Activated CD4-positive, alpha-beta T cell treated with anti-CD3 and anti-CD28 coated beads, Interleukin-2, amount 50 U/mL, for 16 hours (primary cell): Measurements from ENCODE around the gene CFAP119.

Source experiments
- DNase-seq: peaks from one replicate; pipeline ENCODE4 v3.0.0-alpha.2; 2020

CFAP119 gene

DNA sequence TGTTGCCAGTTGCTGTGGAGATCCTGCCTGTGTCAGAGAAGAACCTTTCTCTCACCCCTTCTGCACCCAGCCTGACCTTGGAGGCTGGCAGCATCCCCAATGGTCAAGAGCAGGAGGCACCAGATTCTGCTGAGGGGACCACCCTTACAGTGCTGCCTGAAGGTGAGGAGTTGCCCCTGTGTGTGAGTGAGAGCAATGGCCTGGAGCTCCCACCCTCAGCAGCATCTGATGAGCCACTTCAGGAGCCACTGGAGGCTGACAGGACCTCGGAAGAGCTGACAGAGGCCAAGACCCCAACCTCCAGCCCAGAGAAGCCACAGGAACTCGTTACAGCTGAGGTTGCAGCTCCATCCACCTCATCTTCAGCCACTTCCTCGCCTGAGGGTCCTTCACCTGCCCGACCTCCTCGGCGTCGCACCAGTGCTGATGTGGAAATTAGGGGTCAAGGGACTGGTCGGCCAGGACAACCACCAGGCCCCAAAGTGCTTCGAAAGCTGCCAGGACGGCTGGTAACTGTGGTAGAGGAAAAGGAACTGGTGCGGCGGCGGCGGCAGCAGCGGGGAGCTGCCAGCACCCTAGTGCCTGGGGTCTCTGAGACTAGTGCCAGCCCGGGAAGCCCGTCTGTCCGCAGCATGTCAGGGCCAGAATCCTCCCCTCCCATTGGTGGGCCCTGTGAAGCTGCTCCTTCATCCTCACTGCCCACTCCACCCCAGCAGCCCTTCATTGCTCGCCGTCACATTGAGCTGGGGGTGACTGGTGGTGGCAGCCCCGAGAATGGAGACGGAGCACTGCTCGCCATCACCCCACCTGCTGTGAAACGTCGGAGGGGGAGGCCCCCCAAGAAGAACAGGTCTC is 23.8 kb downstream of the CFAP119 start:
- no peak for DNase-seq

- DNase-seq, result no peak
Observed at GRCh38 chr16:30736995-30737793, 24.7 kb downstream of the CFAP119 start.

DNA sequence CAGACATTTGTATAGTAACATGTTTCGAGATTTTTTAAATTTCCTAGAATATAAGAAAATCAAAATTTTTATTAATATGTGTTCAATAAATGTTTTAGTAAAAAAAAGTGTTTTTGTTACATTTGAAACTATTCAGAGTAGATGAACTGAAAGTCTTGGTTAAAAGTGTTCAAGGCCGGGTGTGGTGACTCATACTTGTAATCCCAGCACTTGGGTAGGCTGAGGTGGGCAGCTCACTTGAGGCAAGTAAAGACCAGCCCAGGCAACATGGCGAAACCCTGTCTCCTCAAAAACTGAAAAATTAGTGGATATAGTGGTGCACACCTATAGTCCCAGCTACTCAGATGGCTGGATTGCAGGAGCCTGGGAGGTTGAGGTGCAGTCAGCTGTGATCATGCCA is 30.5 kb downstream of the CFAP119 start:
- peak; percentile 22 for DNase-seq

- DNase-seq, result no peak
Observed at GRCh38 chr16:30728899-30729672, 32.8 kb downstream of the CFAP119 start.

- no peak for DNase-seq
Observed at GRCh38 chr16:30728321-30728720, 33.5 kb downstream of the CFAP119 start.

DNA sequence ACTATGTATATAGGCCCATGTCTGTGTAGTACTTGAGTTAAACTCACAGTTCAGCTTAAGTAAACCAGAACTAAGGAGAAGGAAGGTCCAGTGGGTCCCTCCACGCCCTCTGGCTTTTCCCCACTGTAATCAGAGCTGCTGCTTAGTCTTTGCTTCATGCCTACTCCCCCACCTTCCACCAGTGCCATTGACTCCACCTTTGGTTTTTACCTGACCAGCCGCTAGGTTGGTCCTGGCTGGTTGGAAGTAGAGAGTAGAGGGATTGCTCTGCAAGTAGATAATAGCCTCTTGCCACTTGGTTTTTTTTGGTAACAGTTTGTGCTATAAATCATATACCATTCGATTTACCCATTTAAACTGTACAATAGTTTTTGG is 36.5 kb downstream of the CFAP119 start:
- DNase-seq, result no peak

DNA sequence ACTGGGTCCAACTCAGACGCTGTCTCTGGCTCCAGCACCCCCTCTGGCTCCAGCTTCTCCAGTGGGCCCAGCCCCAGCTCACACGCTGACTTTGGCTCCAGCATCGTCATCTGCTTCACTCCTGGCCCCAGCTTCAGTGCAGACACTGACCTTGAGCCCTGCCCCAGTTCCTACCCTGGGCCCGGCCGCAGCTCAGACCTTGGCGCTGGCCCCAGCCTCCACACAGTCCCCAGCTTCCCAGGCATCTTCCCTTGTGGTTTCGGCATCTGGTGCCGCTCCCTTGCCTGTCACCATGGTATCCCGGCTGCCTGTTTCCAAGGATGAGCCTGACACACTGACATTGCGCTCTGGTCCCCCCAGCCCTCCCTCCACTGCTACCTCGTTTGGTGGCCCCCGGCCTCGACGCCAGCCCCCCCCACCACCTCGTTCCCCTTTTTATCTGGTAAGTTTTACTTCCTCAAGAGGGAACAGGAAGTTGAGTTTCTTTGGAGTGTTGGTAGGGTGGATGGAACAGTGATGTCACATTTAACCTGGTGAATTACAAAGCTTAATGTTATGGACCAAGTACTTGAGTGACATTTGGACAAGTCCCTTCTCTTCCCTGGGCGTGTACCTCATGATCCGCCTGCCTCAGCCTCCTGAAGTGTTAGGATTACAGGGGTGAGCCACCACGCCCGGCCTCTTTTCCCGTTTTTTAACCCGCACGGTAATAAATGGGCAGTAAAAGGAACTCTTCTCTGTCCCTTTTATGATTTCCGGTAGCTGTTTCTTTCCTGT is 37.0 kb downstream of the CFAP119 start:
- no peak for DNase-seq

DNA sequence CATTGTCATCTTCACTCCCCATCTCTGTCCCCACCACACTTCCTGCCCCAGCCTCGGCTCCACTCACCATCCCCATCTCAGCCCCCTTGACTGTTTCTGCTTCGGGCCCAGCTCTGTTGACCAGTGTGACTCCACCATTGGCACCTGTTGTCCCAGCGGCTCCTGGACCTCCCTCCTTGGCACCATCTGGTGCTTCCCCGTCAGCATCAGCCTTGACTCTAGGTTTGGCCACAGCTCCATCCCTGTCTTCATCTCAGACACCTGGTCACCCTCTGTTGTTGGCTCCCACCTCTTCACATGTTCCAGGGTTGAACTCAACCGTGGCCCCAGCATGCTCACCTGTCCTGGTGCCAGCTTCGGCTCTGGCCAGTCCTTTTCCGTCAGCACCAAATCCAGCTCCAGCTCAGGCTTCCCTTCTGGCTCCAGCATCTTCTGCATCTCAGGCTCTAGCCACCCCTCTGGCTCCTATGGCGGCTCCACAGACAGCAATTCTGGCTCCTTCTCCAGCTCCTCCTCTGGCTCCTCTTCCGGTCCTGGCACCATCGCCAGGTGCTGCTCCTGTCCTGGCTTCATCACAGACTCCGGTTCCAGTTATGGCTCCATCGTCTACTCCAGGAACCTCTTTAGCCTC is 38.0 kb downstream of the CFAP119 start:
- no peak for DNase-seq

- DNase-seq, result no peak
Observed at GRCh38 chr16:30722916-30723315, 38.9 kb downstream of the CFAP119 start.

GRCh38 chr16:30722443-30722842 is 39.4 kb downstream of the CFAP119 start:
- no peak for DNase-seq

GRCh38 chr16:30721606-30722005 is 40.3 kb downstream of the CFAP119 start:
- DNase-seq, result no peak

GRCh38 chr16:30721167-30721566 is 40.7 kb downstream of the CFAP119 start:
- DNase-seq, result no peak

- DNase-seq, result no peak
Observed at GRCh38 chr16:30720694-30721093, 41.2 kb downstream of the CFAP119 start.

- DNase-seq, result no peak
Observed at GRCh38 chr16:30720086-30720485, 41.8 kb downstream of the CFAP119 start.

- DNase-seq, result peak; percentile 83
Observed at GRCh38 chr16:30715750-30716445, 46.0 kb downstream of the CFAP119 start.

- DNase-seq, result no peak
Observed at GRCh38 chr16:30711712-30712111, 50.1 kb downstream of the CFAP119 start.

DNA sequence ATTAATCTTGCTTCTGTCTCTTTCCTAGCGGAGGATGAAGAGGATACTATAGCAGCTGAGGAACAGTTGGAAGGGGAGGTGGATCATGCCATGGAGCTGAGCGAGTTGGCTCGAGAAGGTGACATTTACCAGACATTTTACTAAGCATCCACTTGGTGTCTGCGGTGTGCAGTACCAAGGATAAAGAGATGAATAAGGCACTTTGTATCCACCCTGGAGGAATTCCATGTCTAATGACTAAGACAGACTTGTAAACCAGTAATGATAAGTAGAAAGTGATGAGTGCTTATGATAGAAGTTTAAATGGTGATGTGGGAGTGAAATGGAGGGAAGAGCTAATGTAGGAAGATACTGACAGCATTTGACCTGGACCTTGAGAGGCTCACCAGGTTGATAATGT is 50.9 kb downstream of the CFAP119 start:
- DNase-seq, result no peak
